Fibroblast of the aortic adventitia (primary cell): ENCODE results near the gene PKP2. TPM values are rescaled to one million over a fixed set of nuclear protein-coding genes. Genes with fewer than 3 reads are reported as not detected.

Experiments
- DNase-seq: peaks from one replicate; pipeline ENCODE4 v3.0.0-alpha.2; 2010; ENCODE audit warnings: low read depth
- H3K4me3 ChIP-seq: 2 replicates; pipeline ENCODE4 v1.5.1; 2011; ENCODE audit warnings: low read depth, mild to moderate bottlenecking, control low read depth, low read length, moderate library complexity
- total RNA-seq: library from RNA; depleted of rRNA; stranded (reverse); fragments of >200 nt; gene quantifications from 2 replicates; pipeline ENCODE4 v1.2.3, GENCODE V29; 2012; ENCODE audit warnings: low replicate concordance
- TF ChIP-seq, protein P1 (sequence below): IDR thresholded peaks from 2 replicates; pipeline ENCODE4 v1.5.1; 2011; ENCODE audit warnings: mild to moderate bottlenecking, low read length, control low read depth, inconsistent platforms; ENCODE audit not compliant: insufficient read depth

The PKP2 gene
- total RNA-seq, 1 donor, result 0.45 TPM

GRCh38 chr12:32834122-32834521 lies 62.5 kb downstream of the PKP2 start:
- no peak for DNase-seq

DNA sequence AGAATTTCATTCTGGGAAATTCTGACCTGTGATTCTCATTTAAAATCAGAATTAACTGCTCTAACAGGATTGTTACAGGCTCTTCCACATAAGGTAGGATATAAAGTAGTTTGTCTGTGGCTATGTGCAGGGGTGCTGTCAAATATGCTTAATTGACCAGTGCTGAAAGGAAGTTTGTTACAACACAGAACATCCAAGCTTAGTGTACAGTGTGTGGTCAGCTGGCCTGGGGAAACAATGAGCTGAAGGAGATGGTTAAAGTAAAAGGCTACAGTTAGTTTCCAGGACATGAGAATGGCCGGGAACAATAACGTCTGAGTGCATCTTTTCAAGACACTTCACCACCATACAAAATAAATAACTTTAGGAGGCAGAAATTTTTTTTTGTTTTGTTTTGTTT lies 68.0 kb downstream of the PKP2 start:
- no peak overlapping the region for H3K4me3 ChIP-seq
- no peak for DNase-seq
- TF ChIP-seq, protein P1, sequence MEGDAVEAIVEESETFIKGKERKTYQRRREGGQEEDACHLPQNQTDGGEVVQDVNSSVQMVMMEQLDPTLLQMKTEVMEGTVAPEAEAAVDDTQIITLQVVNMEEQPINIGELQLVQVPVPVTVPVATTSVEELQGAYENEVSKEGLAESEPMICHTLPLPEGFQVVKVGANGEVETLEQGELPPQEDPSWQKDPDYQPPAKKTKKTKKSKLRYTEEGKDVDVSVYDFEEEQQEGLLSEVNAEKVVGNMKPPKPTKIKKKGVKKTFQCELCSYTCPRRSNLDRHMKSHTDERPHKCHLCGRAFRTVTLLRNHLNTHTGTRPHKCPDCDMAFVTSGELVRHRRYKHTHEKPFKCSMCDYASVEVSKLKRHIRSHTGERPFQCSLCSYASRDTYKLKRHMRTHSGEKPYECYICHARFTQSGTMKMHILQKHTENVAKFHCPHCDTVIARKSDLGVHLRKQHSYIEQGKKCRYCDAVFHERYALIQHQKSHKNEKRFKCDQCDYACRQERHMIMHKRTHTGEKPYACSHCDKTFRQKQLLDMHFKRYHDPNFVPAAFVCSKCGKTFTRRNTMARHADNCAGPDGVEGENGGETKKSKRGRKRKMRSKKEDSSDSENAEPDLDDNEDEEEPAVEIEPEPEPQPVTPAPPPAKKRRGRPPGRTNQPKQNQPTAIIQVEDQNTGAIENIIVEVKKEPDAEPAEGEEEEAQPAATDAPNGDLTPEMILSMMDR, result no peak

More at GRCh38 chr12:32834122-32834521, 62.5 kb downstream of the PKP2 start:
- H3K4me3 ChIP-seq, result no peak overlapping the region
- TF ChIP-seq, protein P1, result no peak

- TF ChIP-seq, protein P1, result no peak
- no peak overlapping the region for H3K4me3 ChIP-seq
- DNase-seq, result no peak
Measured at GRCh38 chr12:32828120-32828519, 68.5 kb downstream of the PKP2 start.

DNA sequence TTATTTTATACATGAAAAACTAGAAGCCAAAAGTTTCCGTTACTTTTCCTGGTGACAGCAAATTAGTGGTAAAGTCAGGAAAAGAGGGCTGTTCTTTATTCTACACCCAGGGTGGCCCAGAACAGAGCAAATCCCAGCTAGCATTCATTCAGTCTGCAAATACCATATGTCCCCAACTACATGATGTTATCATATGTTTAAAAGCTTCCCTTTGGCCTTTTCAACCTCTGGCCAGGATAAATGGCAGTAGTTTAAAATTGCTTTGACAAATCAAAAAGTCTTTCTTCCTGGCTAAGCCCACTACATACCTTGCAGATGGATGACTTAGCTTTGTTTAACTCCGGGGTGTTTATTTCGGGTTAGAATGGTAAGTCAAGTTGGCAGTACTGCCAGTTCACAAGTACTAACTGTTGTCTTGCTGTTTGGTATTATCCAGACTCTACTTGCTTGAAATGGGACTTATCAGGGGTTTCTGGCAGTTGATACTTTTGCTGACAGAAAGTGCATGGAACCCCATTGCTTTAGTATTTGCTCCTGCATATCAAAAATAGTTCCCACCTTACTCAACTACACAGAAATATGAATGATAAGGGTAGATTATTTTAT lies 69.7 kb downstream of the PKP2 start:
- DNase-seq, result no peak
- TF ChIP-seq, protein P1, result no peak

GRCh38 chr12:32824596-32824995 lies 72.0 kb downstream of the PKP2 start:
- TF ChIP-seq, protein P1, result no peak
- no peak overlapping the region for H3K4me3 ChIP-seq
- DNase-seq, result no peak

More for the DNA sequence above, 69.7 kb downstream of the PKP2 start:
- no peak overlapping the region for H3K4me3 ChIP-seq

GRCh38 chr12:32822344-32822743 lies 74.2 kb downstream of the PKP2 start:
- DNase-seq, result no peak
- TF ChIP-seq, protein P1, result no peak
- H3K4me3 ChIP-seq, result no peak overlapping the region

GRCh38 chr12:32821710-32822109 lies 74.9 kb downstream of the PKP2 start:
- H3K4me3 ChIP-seq, result no peak overlapping the region
- TF ChIP-seq, protein P1, result no peak
- DNase-seq, result no peak
